ENCODE results near the gene CYTIP. TPM values are rescaled to one million over a fixed set of nuclear protein-coding genes. Genes with fewer than 3 reads are reported as not detected.
"Not testable (repeated sequence)": the region's sequence is repeated elsewhere in the genome, so short reads cannot be mapped to it uniquely, and the experiment has no call there.

Gene CYTIP
- total and polyA plus RNA-seq, 8 donors = 1.1 to 25.1 (median 1.5) TPM

DNA sequence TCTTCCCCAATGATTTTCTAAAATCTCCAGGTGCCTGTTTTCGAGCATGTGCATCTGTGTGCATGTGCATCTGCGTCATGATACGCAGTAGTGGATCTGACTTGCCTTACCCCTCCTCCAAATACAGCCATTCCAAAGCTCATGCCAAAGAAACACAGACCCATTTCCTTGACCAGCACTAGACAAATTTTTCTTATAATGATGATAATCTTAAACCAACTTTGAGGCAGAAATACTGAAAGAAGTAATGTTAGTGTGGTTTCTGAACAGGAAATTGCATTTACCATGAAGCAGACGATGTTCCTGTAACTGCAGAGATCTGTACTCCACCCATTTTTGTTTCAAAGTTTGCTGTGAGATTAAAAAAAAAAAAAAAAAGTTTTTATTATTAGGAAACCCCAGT, 25.6 kb downstream of the CYTIP start:
- no peaks in the 10 kb centered on the region for H3K9me3 ChIP-seq
- no peak for DNase-seq
- TF ChIP-seq, protein P1, sequence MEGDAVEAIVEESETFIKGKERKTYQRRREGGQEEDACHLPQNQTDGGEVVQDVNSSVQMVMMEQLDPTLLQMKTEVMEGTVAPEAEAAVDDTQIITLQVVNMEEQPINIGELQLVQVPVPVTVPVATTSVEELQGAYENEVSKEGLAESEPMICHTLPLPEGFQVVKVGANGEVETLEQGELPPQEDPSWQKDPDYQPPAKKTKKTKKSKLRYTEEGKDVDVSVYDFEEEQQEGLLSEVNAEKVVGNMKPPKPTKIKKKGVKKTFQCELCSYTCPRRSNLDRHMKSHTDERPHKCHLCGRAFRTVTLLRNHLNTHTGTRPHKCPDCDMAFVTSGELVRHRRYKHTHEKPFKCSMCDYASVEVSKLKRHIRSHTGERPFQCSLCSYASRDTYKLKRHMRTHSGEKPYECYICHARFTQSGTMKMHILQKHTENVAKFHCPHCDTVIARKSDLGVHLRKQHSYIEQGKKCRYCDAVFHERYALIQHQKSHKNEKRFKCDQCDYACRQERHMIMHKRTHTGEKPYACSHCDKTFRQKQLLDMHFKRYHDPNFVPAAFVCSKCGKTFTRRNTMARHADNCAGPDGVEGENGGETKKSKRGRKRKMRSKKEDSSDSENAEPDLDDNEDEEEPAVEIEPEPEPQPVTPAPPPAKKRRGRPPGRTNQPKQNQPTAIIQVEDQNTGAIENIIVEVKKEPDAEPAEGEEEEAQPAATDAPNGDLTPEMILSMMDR (IDR thresholded peaks at IDR 0.05) = no peak
- H3K36me3 ChIP-seq = peaks cover 0 to 17% of the 10 kb centered on the region in 2 donors
- no peaks in the 10 kb centered on the region for H3K27me3 ChIP-seq
- H3K27ac ChIP-seq = peak overlapping the region; percentile 54 to 93
- H3K4me1 ChIP-seq = peaks cover 0 to 86% of the 10 kb centered on the region in 2 donors
- intact Hi-C loops (cut with DNase I) = no loop called here
- H3K4me3 ChIP-seq = no peak overlapping the region
- peak; percentile 12 for ATAC-seq

DNA sequence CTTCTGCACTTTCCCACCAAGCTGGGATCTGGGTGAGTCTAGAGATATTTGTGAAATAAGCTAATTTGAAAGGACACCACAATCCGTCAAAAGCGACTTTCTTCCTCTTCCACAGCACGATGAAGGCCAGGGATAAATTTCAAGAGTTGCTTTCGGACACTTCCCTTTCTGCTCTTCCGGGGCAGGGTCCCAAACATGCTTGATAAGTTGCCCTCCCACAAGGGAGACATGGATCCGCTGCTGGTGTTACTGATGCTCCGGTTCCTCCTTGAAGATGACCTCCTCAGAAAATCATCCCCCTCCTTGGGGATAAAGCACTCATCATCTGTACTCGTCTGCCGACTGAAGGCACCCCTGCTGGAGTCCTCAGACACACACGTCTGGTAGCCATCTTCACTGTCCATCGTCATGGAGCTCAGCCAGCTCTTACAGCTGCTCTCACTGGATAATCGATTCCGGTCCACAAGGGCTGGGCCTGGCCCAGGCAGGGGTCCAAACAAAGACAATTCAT, 28.2 kb downstream of the CYTIP start:
- Histone ChIP-seq H3K4me1 (peaks cover 0 to 76% of the 10 kb centered on the region in 2 donors), H3K4me3 (no peak overlapping the region), H3K36me3 (peaks cover 0 to 13% of the 10 kb centered on the region in 2 donors), H3K27me3 (no peaks in the 10 kb centered on the region), H3K27ac (peak overlapping the region in 1 of 2 donors; percentile 93), H3K9me3 (no peaks in the 10 kb centered on the region)
- TF ChIP-seq, protein P1 (IDR thresholded peaks at IDR 0.05) = no peak
- DNase-seq = no peak
- intact Hi-C loops (cut with DNase I) = no loop called here
- peak; percentile 22 for ATAC-seq

DNA sequence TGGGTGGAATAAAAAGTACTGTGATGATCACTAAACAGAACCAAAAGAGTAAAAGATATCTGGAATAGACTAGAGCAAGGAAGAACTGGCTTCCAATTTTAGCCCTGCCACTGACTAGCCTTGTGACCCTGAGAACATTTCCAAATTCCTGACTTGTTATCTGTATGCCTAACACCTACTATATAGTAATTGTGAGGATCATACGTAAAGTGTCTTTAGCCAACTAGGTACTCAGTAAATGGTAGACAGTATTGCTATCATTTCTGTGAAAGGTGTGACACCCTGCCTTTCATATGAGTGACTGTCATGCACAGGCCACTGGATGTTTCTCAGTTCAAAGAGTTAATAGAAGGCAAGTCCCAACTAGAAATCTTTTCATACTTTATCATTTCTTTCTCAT, 29.8 kb downstream of the CYTIP start:
- intact Hi-C loops (cut with DNase I) = no loop called here
- no peaks in the 10 kb centered on the region for H3K9me3 ChIP-seq
- H3K4me1 ChIP-seq = peaks cover 0 to 60% of the 10 kb centered on the region in 2 donors
- DNase-seq (no peak), ATAC-seq (no peak)
- TF ChIP-seq, protein P1 (IDR thresholded peaks at IDR 0.05) = no peak
- no peak overlapping the region for H3K4me3 ChIP-seq
- peak overlapping the region in 1 of 2 donors; percentile 93 for H3K27ac ChIP-seq
- peaks cover 0 to 13% of the 10 kb centered on the region in 2 donors for H3K36me3 ChIP-seq
- H3K27me3 ChIP-seq = no peaks in the 10 kb centered on the region

DNA sequence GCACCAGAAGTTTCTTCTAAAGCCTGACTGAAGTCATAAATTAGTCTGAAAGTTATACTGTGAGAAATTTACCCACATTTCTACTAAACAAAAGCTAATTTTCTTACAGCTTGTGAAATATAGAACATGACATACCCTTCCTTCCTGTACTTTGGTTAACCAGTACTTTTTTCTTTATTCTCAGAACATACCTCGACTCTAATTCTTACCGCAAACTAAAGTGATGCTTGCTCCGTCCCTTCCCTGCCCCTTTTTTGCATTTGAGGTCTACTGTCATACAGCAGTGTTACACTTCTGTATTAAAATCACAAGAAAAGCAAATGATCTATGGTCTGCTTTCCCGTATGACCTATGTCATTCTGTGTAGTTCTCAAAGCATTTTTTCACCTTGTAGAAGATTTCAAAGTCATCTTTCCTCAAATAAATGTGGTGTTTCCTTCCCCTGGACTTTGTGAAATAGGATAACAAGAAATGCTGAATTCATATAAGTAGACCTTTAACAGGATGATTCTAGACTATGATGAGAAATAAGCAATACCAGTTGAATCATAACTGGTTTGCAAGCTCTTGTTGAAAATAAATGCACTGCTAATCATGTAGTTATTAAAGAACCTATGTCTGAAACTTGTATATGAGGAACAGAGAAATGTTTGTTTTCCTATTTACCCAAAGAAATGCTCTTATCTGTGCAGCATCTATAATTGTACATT, 30.4 kb downstream of the CYTIP start:
- peaks cover 0 to 55% of the 10 kb centered on the region in 2 donors for H3K4me1 ChIP-seq
- peaks cover 0 to 13% of the 10 kb centered on the region in 2 donors for H3K36me3 ChIP-seq
- H3K9me3 ChIP-seq = no peaks in the 10 kb centered on the region
- H3K4me3 ChIP-seq = no peak overlapping the region
- DNase-seq (no peak), ATAC-seq (peak; percentile 44)
- intact Hi-C loops (cut with DNase I) = no loop called here
- H3K27ac ChIP-seq = peak overlapping the region in 1 of 2 donors; percentile 93
- TF ChIP-seq, protein P1 (IDR thresholded peaks at IDR 0.05) = no peak
- H3K27me3 ChIP-seq = no peaks in the 10 kb centered on the region

DNA sequence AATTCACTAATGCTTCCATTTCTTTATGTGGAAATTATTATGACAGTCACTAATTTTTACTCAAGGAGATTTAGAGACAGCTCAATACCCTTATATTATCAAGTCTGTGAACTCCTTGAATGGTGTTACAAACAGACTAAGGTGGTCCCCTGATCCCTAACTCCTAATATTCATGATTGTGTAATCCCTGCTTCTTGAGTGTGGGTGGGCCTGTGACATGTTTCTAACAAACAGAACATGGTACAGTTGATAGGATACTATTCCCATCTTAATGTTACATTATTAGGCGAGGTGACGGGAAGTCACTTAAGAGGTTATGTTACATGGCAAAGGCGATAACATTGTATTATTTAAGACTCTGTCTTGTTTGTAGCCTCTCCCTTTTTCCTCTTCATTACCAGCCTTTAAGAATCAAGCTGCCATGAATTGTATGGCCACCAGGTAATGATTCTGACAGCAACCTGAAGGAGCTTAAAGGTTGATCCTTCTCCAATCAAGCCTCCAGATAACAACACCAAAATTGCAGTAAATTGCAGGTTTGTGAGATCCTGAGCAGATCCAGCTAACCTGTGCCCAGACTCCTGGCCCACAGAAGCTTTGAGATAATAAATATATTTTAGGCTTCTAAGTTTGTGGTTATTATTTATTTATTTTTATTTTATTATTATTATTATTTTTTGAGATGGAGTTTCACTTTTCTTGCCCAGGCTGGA, 32.1 kb downstream of the CYTIP start:
- no peak for DNase-seq
- Histone ChIP-seq H3K27ac (no peak overlapping the region), H3K9me3 (no peaks in the 10 kb centered on the region), H3K36me3 (peaks cover 0 to 8% of the 10 kb centered on the region in 2 donors), H3K4me3 (no peak overlapping the region), H3K4me1 (peaks cover 0 to 40% of the 10 kb centered on the region in 2 donors), H3K27me3 (no peaks in the 10 kb centered on the region)
- intact Hi-C loops (cut with DNase I) = no loop called here
- ATAC-seq = no peak
- TF ChIP-seq, protein P1 (IDR thresholded peaks at IDR 0.05) = no peak

DNA sequence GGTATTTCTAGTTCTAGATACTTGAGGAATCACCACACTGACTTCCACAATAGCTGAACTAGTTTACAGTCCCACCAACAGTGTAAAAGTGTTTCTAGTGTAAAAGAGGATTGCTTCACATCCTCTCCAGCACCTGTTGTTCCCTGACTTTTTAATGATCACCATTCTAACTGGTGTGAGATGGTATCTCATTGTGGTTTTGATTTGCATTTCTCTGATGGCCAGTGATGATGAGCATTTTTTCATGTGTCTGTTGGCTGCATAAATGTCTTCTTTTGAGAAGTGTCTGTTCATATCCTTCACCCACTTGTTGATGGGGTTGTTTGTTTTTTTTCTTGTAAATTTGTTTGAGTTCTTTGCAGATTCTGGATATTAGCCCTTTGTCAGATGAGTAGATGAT, 38.5 kb downstream of the CYTIP start:
- ATAC-seq; H3K9me3 ChIP-seq; H3K27ac ChIP-seq; DNase-seq; H3K4me1 ChIP-seq; H3K4me3 ChIP-seq; H3K36me3 ChIP-seq; intact Hi-C loops (cut with DNase I); H3K27me3 ChIP-seq: not testable (repeated sequence)
